Neural cell (in vitro differentiated cells): ENCODE data around the gene MBD6. TPM values are rescaled to one million over a fixed set of nuclear protein-coding genes. Genes with fewer than 3 reads are reported as not detected.

Experiments used
- H2AFZ ChIP-seq: fragments of 200-600, 300-800 bp; sonication (generic), shearing (Covaris generic); 2 replicates; pipeline ENCODE4 v1.6.0; 2014; ENCODE audit warnings: low read depth, mild to moderate bottlenecking, antibody characterized with exemption, low read length, moderate library complexity
- H3F3A ChIP-seq: fragments of 200-600 bp; shearing (Covaris generic); 2 replicates; pipeline ENCODE4 v1.6.1; 2016; ENCODE audit warnings: mild to moderate bottlenecking, moderate library complexity, mixed read lengths, antibody characterized with exemption, low read length; ENCODE audit not compliant: insufficient read depth, poor library complexity, severe bottlenecking
- H3K27ac ChIP-seq: fragments of 200-600, 300-800 bp; sonication (generic), shearing (Covaris generic); 2 replicates; pipeline ENCODE4 v1.5.1; 2014; ENCODE audit warnings: mild to moderate bottlenecking, low read length, moderate library complexity
- H3K27me3 ChIP-seq: fragments of 300-800, 200-600 bp; sonication (generic), shearing (Covaris generic); 2 replicates; pipeline ENCODE4 v1.6.0; 2014; ENCODE audit warnings: mild to moderate bottlenecking, low read depth, low read length, moderate library complexity; ENCODE audit not compliant: insufficient read depth
- H3K36me3 ChIP-seq: fragments of 300-800, 200-600 bp; sonication (generic), shearing (Covaris generic); 2 replicates; pipeline ENCODE4 v1.5.1; 2014; ENCODE audit warnings: mild to moderate bottlenecking, antibody characterized with exemption, low read length, moderate library complexity; ENCODE audit not compliant: insufficient read depth
- H3K4me2 ChIP-seq: fragments of 300-800, 200-600 bp; sonication (generic), shearing (Covaris generic); 2 replicates; pipeline ENCODE4 v1.6.0; 2014; ENCODE audit warnings: mild to moderate bottlenecking, low read length
- H3K4me3 ChIP-seq: fragments of 300-800, 200-600 bp; sonication (generic), shearing (Covaris generic); 2 replicates; pipeline ENCODE4 v1.5.1; 2014; ENCODE audit warnings: mild to moderate bottlenecking, low read length, moderate library complexity
- H3K79me2 ChIP-seq: fragments of 200-600 bp; shearing (Covaris generic); replicated peaks from 2 replicates; pipeline ENCODE4 v1.6.0; 2014; ENCODE audit warnings: mild to moderate bottlenecking, low read length, moderate library complexity; ENCODE audit not compliant: insufficient read depth
- H3K9ac ChIP-seq: fragments of 300-800, 200-600 bp; sonication (generic), shearing (Covaris generic); 2 replicates; pipeline ENCODE4 v1.6.1; 2016; ENCODE audit warnings: mild to moderate bottlenecking, low read length, mixed read lengths
- H3K9me2 ChIP-seq: fragments of 200-600 bp; shearing (Covaris generic); 2 replicates; pipeline ENCODE4 v1.6.1; 2016; ENCODE audit warnings: mild to moderate bottlenecking, low read length, mixed read lengths; ENCODE audit not compliant: insufficient read depth
- H3K9me3 ChIP-seq: fragments of 200-600, 300-800 bp; sonication (generic), shearing (Covaris generic); 2 replicates; pipeline ENCODE4 v1.6.1; 2016; ENCODE audit warnings: mild to moderate bottlenecking, mixed run types, low read length, moderate library complexity, mixed read lengths
- H4K20me1 ChIP-seq: fragments of 200-600 bp; shearing (Covaris generic); 2 replicates; pipeline ENCODE4 v1.6.1; 2016; ENCODE audit warnings: mild to moderate bottlenecking, mixed run types; ENCODE audit not compliant: insufficient read depth
- EP300 ChIP-seq: fragments of 450-650 bp; conservative IDR thresholded peaks from 2 replicates; pipeline ENCODE4 v1.6.1; 2014; ENCODE audit warnings: antibody characterized with exemption, mild to moderate bottlenecking, moderate library complexity; ENCODE audit not compliant: poor library complexity, severe bottlenecking
- EZH2 ChIP-seq: fragments of 200-600, 300-800 bp; shearing (Covaris generic), sonication (generic); IDR thresholded peaks from 2 replicates; pipeline ENCODE4 v1.6.1; 2014; ENCODE audit warnings: antibody characterized with exemption, low read length, borderline replicate concordance, mild to moderate bottlenecking; ENCODE audit not compliant: insufficient read depth, poor library complexity, severe bottlenecking
- MXI1 ChIP-seq: fragments of 450-650 bp; conservative IDR thresholded peaks from 2 replicates; pipeline ENCODE4 v1.6.1; 2014; ENCODE audit warnings: antibody characterized with exemption, mild to moderate bottlenecking; ENCODE audit not compliant: poor library complexity, severe bottlenecking
- POLR2AphosphoS5 ChIP-seq: IDR thresholded peaks from 2 replicates; pipeline ENCODE4 v1.6.1; 2012
- RAD21 ChIP-seq: fragments of 450-650 bp; conservative IDR thresholded peaks from 2 replicates; pipeline ENCODE4 v1.6.1; 2014; ENCODE audit warnings: antibody characterized with exemption, mild to moderate bottlenecking, moderate library complexity
- SMC3 ChIP-seq: fragments of 450-650 bp; conservative IDR thresholded peaks from 2 replicates; pipeline ENCODE4 v1.6.1; 2014; ENCODE audit warnings: antibody characterized with exemption, mild to moderate bottlenecking, moderate library complexity; ENCODE audit not compliant: poor library complexity
- TAF1 ChIP-seq: IDR thresholded peaks from 2 replicates; pipeline ENCODE4 v1.6.1; 2012; ENCODE audit warnings: low read depth
- polyA plus RNA-seq: library from polyadenylated mRNA; depleted of rRNA; stranded (reverse); fragments of >200 nt; gene quantifications from 2 replicates; pipeline ENCODE4 v1.2.3, GENCODE V29; 2014
- TF ChIP-seq, protein P1 (sequence below): IDR thresholded peaks from 2 replicates; pipeline ENCODE4 v1.6.1; 2012; ENCODE audit warnings: borderline replicate concordance
- TF ChIP-seq, protein P2 (sequence below): fragments of 450-650 bp; IDR thresholded peaks from 2 replicates; pipeline ENCODE4 v1.5.1; 2014; ENCODE audit warnings: antibody characterized with exemption, mild to moderate bottlenecking, moderate library complexity; ENCODE audit not compliant: poor library complexity, severe bottlenecking

The MBD6 gene
- polyA plus RNA-seq, 1 donor from 2014 or later: 2.1 TPM

DNA sequence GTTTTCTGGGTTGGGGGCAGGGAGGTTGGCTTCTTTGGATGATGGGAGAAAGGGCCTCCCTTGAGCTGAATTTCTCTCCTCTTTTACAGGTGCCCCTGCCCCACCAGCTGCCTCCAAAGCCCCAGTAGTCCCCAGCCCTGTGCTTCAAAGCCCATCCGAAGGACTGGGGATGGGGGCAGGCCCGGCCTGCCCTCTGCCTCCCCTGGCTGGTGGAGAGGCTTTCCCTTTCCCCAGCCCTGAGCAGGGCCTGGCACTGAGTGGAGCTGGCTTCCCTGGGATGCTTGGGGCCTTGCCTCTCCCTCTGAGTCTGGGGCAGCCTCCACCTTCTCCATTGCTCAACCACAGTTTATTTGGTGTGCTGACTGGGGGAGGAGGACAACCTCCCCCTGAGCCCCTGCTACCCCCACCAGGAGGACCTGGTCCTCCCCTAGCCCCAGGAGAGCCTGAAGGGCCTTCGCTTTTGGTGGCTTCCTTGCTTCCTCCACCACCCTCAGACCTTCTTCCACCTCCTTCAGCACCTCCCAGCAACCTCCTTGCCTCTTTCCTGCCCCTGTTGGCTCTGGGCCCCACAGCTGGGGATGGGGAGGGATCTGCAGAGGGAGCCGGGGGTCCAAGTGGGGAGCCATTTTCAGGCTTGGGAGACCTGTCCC lies 4.0 kb downstream of the MBD6 start:
- Histone ChIP-seq H4K20me1 (no peaks in the 10 kb centered on the region), H2AFZ (no peak overlapping the region), H3K4me3 (no peak overlapping the region), H3K4me2 (no peak overlapping the region), H3K9ac (no peak overlapping the region), H3K9me2 (no peaks in the 10 kb centered on the region), H3K27ac (no peak overlapping the region), H3K36me3 (no peaks in the 10 kb centered on the region), H3F3A (peaks cover 4% of the 10 kb centered on the region), H3K79me2 (peaks cover 18% of the 10 kb centered on the region), H3K9me3 (no peaks in the 10 kb centered on the region), H3K27me3 (no peaks in the 10 kb centered on the region)
- TF ChIP-seq, protein P1, sequence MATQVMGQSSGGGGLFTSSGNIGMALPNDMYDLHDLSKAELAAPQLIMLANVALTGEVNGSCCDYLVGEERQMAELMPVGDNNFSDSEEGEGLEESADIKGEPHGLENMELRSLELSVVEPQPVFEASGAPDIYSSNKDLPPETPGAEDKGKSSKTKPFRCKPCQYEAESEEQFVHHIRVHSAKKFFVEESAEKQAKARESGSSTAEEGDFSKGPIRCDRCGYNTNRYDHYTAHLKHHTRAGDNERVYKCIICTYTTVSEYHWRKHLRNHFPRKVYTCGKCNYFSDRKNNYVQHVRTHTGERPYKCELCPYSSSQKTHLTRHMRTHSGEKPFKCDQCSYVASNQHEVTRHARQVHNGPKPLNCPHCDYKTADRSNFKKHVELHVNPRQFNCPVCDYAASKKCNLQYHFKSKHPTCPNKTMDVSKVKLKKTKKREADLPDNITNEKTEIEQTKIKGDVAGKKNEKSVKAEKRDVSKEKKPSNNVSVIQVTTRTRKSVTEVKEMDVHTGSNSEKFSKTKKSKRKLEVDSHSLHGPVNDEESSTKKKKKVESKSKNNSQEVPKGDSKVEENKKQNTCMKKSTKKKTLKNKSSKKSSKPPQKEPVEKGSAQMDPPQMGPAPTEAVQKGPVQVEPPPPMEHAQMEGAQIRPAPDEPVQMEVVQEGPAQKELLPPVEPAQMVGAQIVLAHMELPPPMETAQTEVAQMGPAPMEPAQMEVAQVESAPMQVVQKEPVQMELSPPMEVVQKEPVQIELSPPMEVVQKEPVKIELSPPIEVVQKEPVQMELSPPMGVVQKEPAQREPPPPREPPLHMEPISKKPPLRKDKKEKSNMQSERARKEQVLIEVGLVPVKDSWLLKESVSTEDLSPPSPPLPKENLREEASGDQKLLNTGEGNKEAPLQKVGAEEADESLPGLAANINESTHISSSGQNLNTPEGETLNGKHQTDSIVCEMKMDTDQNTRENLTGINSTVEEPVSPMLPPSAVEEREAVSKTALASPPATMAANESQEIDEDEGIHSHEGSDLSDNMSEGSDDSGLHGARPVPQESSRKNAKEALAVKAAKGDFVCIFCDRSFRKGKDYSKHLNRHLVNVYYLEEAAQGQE: no peak
- TF ChIP-seq RAD21: no peak

DNA sequence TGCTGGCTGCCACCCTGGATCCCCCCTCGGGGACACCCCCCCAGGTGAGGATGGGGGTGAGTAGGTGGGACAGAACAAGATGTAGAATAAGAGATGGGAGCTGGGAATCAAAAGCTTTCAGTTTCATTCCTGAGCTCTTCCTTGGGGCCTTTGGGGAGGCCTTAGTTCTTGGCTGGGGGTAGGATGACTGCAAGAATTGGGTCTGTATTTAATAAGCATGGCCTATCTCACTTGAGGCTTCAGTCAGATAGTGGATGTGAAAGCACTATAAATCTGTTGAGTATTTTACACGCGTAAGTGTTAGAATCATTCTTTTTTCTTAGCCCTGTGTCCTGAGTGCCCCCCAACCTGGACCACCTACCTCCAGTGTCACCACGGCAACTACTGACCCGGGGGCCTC lies 4.6 kb downstream of the MBD6 start:
- Histone ChIP-seq H3F3A (peaks cover 4% of the 10 kb centered on the region), H3K9ac (no peak overlapping the region), H3K27ac (no peak overlapping the region), H3K36me3 (no peaks in the 10 kb centered on the region), H3K9me3 (no peaks in the 10 kb centered on the region), H3K9me2 (no peaks in the 10 kb centered on the region), H3K27me3 (no peaks in the 10 kb centered on the region), H3K4me3 (no peak overlapping the region), H3K4me2 (no peak overlapping the region), H3K79me2 (peaks cover 18% of the 10 kb centered on the region), H2AFZ (no peak overlapping the region), H4K20me1 (no peaks in the 10 kb centered on the region)
- TF ChIP-seq, protein P1: no peak
- TF ChIP-seq, protein P2, sequence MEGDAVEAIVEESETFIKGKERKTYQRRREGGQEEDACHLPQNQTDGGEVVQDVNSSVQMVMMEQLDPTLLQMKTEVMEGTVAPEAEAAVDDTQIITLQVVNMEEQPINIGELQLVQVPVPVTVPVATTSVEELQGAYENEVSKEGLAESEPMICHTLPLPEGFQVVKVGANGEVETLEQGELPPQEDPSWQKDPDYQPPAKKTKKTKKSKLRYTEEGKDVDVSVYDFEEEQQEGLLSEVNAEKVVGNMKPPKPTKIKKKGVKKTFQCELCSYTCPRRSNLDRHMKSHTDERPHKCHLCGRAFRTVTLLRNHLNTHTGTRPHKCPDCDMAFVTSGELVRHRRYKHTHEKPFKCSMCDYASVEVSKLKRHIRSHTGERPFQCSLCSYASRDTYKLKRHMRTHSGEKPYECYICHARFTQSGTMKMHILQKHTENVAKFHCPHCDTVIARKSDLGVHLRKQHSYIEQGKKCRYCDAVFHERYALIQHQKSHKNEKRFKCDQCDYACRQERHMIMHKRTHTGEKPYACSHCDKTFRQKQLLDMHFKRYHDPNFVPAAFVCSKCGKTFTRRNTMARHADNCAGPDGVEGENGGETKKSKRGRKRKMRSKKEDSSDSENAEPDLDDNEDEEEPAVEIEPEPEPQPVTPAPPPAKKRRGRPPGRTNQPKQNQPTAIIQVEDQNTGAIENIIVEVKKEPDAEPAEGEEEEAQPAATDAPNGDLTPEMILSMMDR: no peak
- no peak for TF ChIP-seq EP300
- no peak for TF ChIP-seq POLR2AphosphoS5
- TF ChIP-seq SMC3: no peak
- no peak for TF ChIP-seq EZH2
- TF ChIP-seq RAD21: no peak
- TF ChIP-seq MXI1: no peak
- no peak for TF ChIP-seq TAF1
